ENCODE results near the gene MTMR6. TPM values are rescaled to one million over a fixed set of nuclear protein-coding genes. Genes with fewer than 3 reads are reported as not detected.

MTMR6 gene
- total and polyA plus RNA-seq, 8 donors: 3.2 to 11.2 (median 7.9) TPM

DNA sequence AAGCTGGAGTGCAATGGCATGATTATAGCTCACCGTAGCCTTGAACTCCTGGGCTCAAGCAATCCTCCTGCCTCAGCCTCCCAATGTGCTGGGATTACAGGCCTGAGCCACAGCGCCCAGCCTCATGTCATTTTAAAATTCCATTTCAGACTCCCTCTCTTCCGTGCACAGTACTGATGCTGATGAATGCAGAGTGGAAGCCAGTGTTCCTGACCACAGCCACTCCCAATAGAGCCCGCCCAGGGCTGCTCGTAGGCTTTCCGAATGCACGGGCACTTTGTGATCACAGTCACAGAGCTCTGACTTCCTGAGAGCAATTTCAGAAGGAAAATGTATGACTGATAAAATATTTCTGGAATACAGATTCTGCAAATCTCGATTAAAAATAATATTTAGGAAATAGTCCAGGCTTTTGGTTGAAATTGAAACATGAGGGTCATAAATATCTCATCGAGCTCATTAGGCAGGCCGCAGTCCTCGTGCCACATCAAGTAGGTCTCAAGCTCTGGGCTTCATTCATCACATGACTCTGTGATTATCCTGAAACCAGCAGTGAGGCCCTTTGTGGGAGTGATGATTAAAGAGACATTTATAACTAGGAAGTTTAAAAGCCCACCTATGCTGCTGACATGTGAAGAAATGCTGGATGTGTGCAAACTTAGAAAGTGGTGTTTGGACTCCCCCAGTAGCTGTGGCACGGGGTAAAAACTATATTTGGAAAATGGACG lies 76.3 kb downstream of the MTMR6 start:
- H3K4me1 ChIP-seq: no peaks in the 10 kb centered on the region
- DNase-seq (no peak), FAIRE-seq (no peak), ATAC-seq (no peak)
- H3K36me3 ChIP-seq: no peaks in the 10 kb centered on the region
- intact Hi-C loops (cut with DNase I): no loop called here
- TF ChIP-seq, protein P1, sequence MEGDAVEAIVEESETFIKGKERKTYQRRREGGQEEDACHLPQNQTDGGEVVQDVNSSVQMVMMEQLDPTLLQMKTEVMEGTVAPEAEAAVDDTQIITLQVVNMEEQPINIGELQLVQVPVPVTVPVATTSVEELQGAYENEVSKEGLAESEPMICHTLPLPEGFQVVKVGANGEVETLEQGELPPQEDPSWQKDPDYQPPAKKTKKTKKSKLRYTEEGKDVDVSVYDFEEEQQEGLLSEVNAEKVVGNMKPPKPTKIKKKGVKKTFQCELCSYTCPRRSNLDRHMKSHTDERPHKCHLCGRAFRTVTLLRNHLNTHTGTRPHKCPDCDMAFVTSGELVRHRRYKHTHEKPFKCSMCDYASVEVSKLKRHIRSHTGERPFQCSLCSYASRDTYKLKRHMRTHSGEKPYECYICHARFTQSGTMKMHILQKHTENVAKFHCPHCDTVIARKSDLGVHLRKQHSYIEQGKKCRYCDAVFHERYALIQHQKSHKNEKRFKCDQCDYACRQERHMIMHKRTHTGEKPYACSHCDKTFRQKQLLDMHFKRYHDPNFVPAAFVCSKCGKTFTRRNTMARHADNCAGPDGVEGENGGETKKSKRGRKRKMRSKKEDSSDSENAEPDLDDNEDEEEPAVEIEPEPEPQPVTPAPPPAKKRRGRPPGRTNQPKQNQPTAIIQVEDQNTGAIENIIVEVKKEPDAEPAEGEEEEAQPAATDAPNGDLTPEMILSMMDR (IDR thresholded peaks at IDR 0.05): no peak
- no peaks in the 10 kb centered on the region for H3K9me3 ChIP-seq
- H3K27ac ChIP-seq: no peak overlapping the region
- WGBS, 2 donors: 66 to 74% methylated on average over 13 of the region's 13 CpGs
- H3K27me3 ChIP-seq: no peaks in the 10 kb centered on the region
- H3K4me3 ChIP-seq: no peak overlapping the region

DNA sequence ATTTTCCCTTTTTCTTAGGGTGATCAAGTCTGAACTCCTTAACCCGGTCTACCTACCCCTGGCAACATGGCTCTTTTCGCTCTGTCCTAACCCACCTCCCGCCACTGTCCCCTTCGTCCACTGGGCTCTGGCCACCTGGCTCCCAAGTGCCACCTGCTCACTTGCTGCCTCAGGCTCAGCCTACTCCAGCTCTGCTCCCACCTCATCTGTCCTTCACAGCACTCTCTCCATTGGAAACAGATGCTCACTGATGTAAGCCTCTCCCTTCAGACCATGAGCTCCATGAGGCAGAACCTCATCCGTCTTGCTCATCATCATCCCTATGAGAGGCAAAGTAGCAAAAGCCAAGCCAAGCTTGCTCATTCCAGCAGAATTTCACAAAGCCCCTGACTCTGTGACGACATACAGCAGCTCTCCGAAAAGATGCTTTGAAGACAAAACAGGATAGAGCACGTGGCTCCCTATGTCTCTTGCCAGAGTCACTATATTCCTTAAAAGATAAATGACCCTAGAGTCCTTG lies 79.9 kb downstream of the MTMR6 start:
- no peaks in the 10 kb centered on the region for H3K4me1 ChIP-seq
- no peak for ATAC-seq
- no peak for FAIRE-seq

DNA sequence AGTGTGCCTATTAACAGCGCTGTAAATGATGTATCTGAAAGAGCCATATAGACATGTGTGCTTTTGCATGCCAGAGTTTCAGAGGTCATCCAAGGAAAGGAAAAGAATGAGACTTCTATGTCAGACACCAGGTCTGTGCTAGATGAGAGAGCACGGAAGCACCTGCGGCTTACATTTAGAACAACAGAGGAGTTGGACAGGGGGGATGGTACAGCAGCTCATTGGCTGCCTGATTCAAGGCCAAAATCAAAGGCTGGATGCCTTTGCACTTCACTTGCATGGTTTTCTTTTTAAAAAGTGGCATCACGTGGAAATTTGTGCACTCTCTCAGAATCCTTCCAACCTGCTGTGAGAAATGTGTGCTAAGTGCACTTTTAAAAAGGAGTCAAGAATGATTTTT lies 82.4 kb downstream of the MTMR6 start:
- Histone ChIP-seq H3K27ac (no peak overlapping the region), H3K36me3 (no peaks in the 10 kb centered on the region), H3K27me3 (no peaks in the 10 kb centered on the region), H3K9me3 (no peaks in the 10 kb centered on the region), H3K4me3 (no peak overlapping the region), H3K4me1 (no peaks in the 10 kb centered on the region)
- WGBS, 2 donors: 41 to 43% methylated on average over 4 of the region's 4 CpGs
- intact Hi-C loops (cut with DNase I): no loop called here
- FAIRE-seq (no peak), DNase-seq (no peak), ATAC-seq (no peak)
- TF ChIP-seq, protein P1 (IDR thresholded peaks at IDR 0.05): no peak

More for the DNA sequence above, 79.9 kb downstream of the MTMR6 start:
- no peak overlapping the region for H3K27ac ChIP-seq
- intact Hi-C loops (cut with DNase I): no loop called here
- no peaks in the 10 kb centered on the region for H3K36me3 ChIP-seq
- no peaks in the 10 kb centered on the region for H3K9me3 ChIP-seq
- TF ChIP-seq, protein P1 (IDR thresholded peaks at IDR 0.05): no peak
- DNase-seq: no peak
- H3K4me3 ChIP-seq: no peak overlapping the region
- WGBS, 2 donors: 67 to 70% methylated on average over 8 of the region's 8 CpGs
- H3K27me3 ChIP-seq: no peaks in the 10 kb centered on the region

DNA sequence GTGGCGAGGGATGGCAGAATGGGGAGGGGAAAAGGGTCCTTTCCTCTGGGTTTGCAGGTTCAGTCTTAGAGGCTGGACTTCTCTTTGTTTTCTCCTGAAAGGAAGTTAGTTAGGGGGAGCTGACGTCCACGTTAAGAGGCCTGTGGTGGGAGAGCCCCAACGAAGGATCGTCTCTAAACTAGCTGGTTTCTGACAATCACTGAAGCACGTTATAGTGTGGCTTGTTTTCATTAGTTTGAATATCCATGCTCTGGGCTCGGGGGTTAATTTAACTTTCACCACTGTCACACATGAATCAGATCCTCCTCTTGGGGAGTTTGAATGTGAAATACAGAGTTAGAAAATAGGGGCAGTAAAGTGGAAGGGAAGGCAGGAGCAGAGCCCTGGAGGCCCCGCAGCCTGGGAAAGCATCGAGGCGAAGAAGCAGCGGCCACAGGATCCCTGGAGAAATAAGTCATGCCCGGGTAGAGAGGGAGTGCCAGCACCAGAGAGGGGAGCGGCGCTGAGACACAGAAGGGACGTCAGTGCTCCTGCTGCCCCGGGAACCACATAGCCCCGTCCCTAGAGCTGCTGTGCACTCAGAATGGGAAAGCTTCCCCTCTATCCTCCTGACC lies 84.1 kb downstream of the MTMR6 start:
- no peak overlapping the region for H3K27ac ChIP-seq
- no peaks in the 10 kb centered on the region for H3K27me3 ChIP-seq
- TF ChIP-seq, protein P1 (IDR thresholded peaks at IDR 0.05): no peak
- no peaks in the 10 kb centered on the region for H3K4me1 ChIP-seq
- intact Hi-C loops (cut with DNase I): no loop called here
- no peaks in the 10 kb centered on the region for H3K36me3 ChIP-seq
- FAIRE-seq: no peak
- DNase-seq: no peak
- H3K4me3 ChIP-seq: no peak overlapping the region
- 34% methylated on average over 17 of the region's 17 CpGs for WGBS, 2 donors
- no peak for ATAC-seq
- no peaks in the 10 kb centered on the region for H3K9me3 ChIP-seq

DNA sequence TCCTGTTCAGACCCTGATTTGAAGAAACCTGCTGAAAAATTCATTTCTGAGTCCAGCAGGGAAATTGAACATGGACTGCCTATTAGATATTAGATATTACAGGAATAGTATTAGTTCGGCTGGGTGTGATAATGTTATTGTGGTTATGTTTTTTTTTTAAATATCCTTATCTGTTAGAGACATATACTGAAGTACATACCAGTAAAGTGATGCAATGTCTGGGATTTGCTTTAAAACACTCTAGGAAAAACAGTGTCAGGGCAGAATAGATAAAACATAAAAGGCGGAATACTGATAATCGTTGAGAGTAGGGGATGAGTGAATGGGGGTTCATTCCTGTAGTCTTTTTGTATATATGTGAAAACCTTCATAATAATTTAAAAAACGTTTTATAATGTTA lies 86.5 kb downstream of the MTMR6 start:
- Histone ChIP-seq H3K36me3 (no peaks in the 10 kb centered on the region), H3K27me3 (no peaks in the 10 kb centered on the region), H3K27ac (no peak overlapping the region), H3K4me3 (no peak overlapping the region), H3K4me1 (no peaks in the 10 kb centered on the region), H3K9me3 (no peaks in the 10 kb centered on the region)
- WGBS, 2 donors: 51 to 68% methylated on average over 4 of the region's 4 CpGs
- DNase-seq (no peak), ATAC-seq (no peak), FAIRE-seq (no peak)
- TF ChIP-seq, protein P1 (IDR thresholded peaks at IDR 0.05): no peak
- intact Hi-C loops (cut with DNase I): no loop called here
